ENCODE measurements around the gene ZNF746.

DNA sequence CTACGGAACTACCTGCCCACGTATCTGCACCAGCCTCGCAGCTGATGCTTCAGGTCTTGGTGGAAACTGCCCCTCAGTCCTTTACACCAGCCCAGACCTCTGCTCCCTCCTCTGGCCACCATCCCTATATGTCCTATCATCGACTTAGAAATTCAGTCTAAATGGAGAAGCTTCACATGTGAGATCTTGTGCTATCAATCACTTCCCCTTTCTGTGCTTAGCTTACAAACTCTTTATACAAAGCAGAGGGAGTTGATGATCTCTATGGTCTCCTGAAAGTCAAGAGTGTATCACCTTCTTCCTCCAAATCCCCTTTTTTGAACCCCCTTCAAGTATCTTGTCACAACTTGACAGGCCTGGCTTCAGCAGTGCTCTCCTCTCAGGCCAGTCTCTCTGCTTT, 67.4 kb downstream of the ZNF746 start:
- TF ChIP-seq, protein P1, sequence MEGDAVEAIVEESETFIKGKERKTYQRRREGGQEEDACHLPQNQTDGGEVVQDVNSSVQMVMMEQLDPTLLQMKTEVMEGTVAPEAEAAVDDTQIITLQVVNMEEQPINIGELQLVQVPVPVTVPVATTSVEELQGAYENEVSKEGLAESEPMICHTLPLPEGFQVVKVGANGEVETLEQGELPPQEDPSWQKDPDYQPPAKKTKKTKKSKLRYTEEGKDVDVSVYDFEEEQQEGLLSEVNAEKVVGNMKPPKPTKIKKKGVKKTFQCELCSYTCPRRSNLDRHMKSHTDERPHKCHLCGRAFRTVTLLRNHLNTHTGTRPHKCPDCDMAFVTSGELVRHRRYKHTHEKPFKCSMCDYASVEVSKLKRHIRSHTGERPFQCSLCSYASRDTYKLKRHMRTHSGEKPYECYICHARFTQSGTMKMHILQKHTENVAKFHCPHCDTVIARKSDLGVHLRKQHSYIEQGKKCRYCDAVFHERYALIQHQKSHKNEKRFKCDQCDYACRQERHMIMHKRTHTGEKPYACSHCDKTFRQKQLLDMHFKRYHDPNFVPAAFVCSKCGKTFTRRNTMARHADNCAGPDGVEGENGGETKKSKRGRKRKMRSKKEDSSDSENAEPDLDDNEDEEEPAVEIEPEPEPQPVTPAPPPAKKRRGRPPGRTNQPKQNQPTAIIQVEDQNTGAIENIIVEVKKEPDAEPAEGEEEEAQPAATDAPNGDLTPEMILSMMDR (IDR thresholded peaks at IDR 0.05): no peak
- TF ChIP-seq JUN (CRISPR knock-in tag; IDR thresholded peaks at IDR 0.05) (no peak), ZNF138 (CRISPR knock-in tag; conservative IDR thresholded peaks at IDR 0.05) (no peak), FOXK1 (CRISPR knock-in tag; IDR thresholded peaks at IDR 0.05) (no peak), IRF2 (CRISPR knock-in tag; IDR thresholded peaks at IDR 0.05; ENCODE audit: borderline replicate concordance, low read depth) (no peak), EMX1 (CRISPR knock-in tag; IDR thresholded peaks at IDR 0.05) (no peak), TP53 (CRISPR knock-in tag; IDR thresholded peaks at IDR 0.05) (no peak), ZNF416 (CRISPR knock-in tag; IDR thresholded peaks at IDR 0.05) (no peak), ZNF263 (CRISPR knock-in tag; IDR thresholded peaks at IDR 0.05; ENCODE audit: low read depth) (no peak)
- TF ChIP-seq, protein P2, sequence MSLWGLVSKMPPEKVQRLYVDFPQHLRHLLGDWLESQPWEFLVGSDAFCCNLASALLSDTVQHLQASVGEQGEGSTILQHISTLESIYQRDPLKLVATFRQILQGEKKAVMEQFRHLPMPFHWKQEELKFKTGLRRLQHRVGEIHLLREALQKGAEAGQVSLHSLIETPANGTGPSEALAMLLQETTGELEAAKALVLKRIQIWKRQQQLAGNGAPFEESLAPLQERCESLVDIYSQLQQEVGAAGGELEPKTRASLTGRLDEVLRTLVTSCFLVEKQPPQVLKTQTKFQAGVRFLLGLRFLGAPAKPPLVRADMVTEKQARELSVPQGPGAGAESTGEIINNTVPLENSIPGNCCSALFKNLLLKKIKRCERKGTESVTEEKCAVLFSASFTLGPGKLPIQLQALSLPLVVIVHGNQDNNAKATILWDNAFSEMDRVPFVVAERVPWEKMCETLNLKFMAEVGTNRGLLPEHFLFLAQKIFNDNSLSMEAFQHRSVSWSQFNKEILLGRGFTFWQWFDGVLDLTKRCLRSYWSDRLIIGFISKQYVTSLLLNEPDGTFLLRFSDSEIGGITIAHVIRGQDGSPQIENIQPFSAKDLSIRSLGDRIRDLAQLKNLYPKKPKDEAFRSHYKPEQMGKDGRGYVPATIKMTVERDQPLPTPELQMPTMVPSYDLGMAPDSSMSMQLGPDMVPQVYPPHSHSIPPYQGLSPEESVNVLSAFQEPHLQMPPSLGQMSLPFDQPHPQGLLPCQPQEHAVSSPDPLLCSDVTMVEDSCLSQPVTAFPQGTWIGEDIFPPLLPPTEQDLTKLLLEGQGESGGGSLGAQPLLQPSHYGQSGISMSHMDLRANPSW (CRISPR knock-in tag; conservative IDR thresholded peaks at IDR 0.05; ENCODE audit: low read depth): no peak
- TF ChIP-seq, protein P3, sequence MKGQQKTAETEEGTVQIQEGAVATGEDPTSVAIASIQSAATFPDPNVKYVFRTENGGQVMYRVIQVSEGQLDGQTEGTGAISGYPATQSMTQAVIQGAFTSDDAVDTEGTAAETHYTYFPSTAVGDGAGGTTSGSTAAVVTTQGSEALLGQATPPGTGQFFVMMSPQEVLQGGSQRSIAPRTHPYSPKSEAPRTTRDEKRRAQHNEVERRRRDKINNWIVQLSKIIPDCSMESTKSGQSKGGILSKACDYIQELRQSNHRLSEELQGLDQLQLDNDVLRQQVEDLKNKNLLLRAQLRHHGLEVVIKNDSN (CRISPR knock-in tag; IDR thresholded peaks at IDR 0.05): no peak
